Nasal cavity respiratory epithelium epithelial cell of viscerocranial mucosa (primary cell): ENCODE data around the gene STPG1. TPM values are rescaled to one million over a fixed set of nuclear protein-coding genes. Genes with fewer than 3 reads are reported as not detected.

Source experiments
- total RNA-seq: library from RNA; depleted of rRNA; stranded (reverse); fragments of >200 nt; gene quantifications from 2 replicates; pipeline ENCODE4 v1.2.3, GENCODE V29; 2014

STPG1 gene
- 6.2 and 8.5 TPM in 2 replicates for total RNA-seq

GRCh38 chr1:24413350-24414163 is at the start of gene STPG1:
STPG1 (minus strand) TSS chr1:24413782; CDS start chr1:24401388, 12,394 bp downstream.

GRCh38 chr1:24415334-24415909 is 1.8 kb upstream of the STPG1 start, which contains the start of gene NIPAL3:
NIPAL3 (plus strand) TSS chr1:24415802; CDS start chr1:24419548, 3,746 bp downstream.

GRCh38 chr1:24319312-24319863 is 94.2 kb downstream of the STPG1 start, which contains the start of gene GRHL3:
GRHL3 (plus strand) TSS chr1:24319357; CDS start chr1:24319552, 195 bp downstream.

Other genes with a start within 250 kb of the STPG1 start
- gene IFNLR1, start 226.5 kb downstream of the STPG1 start, total RNA-seq: 5.8 and 9.6 TPM in 2 replicates
- 27.7 and 61.2 TPM in 2 replicates for gene GRHL3, start 94.4 kb downstream of the STPG1 start, total RNA-seq
- gene NIPAL3, start 2.0 kb upstream of the STPG1 start, total RNA-seq: 23.9 and 54.9 TPM in 2 replicates
- 15.0 and 21.9 TPM in 2 replicates for gene RCAN3, start 89.1 kb upstream of the STPG1 start, total RNA-seq
- gene NCMAP, start 142.3 kb upstream of the STPG1 start, total RNA-seq: under 0.01 and 0.21 TPM in 2 replicates
- 31.4 and 40.5 TPM in 2 replicates for gene SRRM1, start 229.5 kb upstream of the STPG1 start, total RNA-seq